GM18498 (cell line): ENCODE results near the gene FOXJ1.

ENCODE experiments used
- ATAC-seq: cut with Tn5 transposase; IDR thresholded peaks from one replicate; pipeline ENCODE4 v1.9.1; 2021; ENCODE audit warnings: mild to moderate bottlenecking, moderate library complexity; ENCODE audit not compliant: unreplicated experiment

FOXJ1 gene

GRCh38 chr17:76092526-76093413 lies 48.3 kb downstream of the FOXJ1 start:
- no peak for ATAC-seq

- no peak for ATAC-seq
Observed at GRCh38 chr17:76091526-76092286, 49.3 kb downstream of the FOXJ1 start.

- no peak for ATAC-seq
Observed at GRCh38 chr17:76090517-76091129, 50.4 kb downstream of the FOXJ1 start.

- ATAC-seq = no peak
Observed at GRCh38 chr17:76089680-76090516, 51.1 kb downstream of the FOXJ1 start.

GRCh38 chr17:76088868-76089576 lies 52.0 kb downstream of the FOXJ1 start:
- no peak for ATAC-seq

- no peak for ATAC-seq
Observed at GRCh38 chr17:76088041-76088867, 52.8 kb downstream of the FOXJ1 start.

- ATAC-seq = no peak
Observed at GRCh38 chr17:76087531-76087930, 53.5 kb downstream of the FOXJ1 start.

- ATAC-seq = no peak
Observed at GRCh38 chr17:76086384-76086783, 54.7 kb downstream of the FOXJ1 start.
